Measurements from ENCODE around the gene IQGAP2. TPM values are rescaled to one million over a fixed set of nuclear protein-coding genes. Genes with fewer than 3 reads are reported as not detected.

The IQGAP2 gene
- total RNA-seq, 1 donor from 2014 or later, result 4.0 TPM

DNA sequence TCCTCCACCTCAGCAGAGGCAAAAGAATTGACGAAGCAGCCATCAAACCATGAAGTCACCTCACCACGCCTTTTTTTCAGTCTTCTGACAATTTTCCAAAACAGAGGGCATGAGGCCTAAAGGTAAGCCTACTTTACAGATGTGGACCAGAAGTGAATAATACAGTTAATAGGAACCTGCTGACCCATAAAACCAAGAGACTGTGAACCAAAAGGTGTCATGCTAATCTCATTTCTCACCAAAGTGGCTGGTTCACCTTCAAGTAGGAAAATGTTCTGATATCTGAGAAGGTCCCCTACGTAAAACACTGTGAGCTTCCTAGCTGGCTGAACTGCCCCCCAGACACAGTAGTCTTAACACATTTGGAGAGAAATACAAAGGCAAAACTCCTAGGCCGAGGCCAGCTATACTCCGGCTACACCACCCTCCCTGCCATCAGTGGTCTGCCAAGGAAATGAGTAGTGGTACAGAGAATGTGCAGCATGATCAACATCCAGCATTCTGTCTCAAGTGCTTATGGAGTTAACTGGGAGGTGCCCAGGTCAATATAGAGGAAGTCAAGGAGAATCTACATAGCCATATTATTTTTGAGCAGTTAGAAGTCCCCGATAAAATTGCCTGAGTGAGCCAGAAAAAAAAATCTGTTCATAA is 239.4 kb downstream of the IQGAP2 start:
- no peaks in the 10 kb centered on the region for H3K36me3 ChIP-seq (ENCODE audit: control insufficient read depth, insufficient read depth, low read length)
- no peak for DNase-seq (ENCODE audit: low read depth)
- TF ChIP-seq, protein P1, sequence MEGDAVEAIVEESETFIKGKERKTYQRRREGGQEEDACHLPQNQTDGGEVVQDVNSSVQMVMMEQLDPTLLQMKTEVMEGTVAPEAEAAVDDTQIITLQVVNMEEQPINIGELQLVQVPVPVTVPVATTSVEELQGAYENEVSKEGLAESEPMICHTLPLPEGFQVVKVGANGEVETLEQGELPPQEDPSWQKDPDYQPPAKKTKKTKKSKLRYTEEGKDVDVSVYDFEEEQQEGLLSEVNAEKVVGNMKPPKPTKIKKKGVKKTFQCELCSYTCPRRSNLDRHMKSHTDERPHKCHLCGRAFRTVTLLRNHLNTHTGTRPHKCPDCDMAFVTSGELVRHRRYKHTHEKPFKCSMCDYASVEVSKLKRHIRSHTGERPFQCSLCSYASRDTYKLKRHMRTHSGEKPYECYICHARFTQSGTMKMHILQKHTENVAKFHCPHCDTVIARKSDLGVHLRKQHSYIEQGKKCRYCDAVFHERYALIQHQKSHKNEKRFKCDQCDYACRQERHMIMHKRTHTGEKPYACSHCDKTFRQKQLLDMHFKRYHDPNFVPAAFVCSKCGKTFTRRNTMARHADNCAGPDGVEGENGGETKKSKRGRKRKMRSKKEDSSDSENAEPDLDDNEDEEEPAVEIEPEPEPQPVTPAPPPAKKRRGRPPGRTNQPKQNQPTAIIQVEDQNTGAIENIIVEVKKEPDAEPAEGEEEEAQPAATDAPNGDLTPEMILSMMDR (IDR thresholded peaks at IDR 0.05; ENCODE audit: insufficient read depth, low read length, poor library complexity, severe bottlenecking), result no peak
- H3K27me3 ChIP-seq (ENCODE audit: control insufficient read depth, insufficient read depth, low read length), result no peaks in the 10 kb centered on the region
- no peak overlapping the region for H3K4me3 ChIP-seq (ENCODE audit: low read depth, low read length)

DNA sequence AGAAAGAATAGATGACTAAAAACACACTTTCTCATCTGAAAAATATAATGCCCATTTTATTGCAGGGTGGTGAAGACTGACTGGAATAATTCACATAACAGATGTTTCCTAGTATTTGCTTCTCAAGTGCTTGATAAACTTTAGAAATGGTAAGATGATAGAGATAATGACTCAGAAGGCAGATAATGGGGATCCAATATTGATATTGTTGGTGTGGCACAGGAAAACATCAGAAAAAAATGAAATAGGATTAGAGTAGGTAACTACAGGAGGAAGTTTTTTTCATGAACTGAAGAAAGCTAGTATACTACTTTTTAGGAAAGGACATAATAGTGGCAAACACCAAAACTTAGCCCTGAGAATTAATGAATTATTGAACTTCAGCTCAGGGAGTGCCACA is 240.3 kb downstream of the IQGAP2 start:
- no peak for DNase-seq (ENCODE audit: low read depth)
- TF ChIP-seq, protein P1 (IDR thresholded peaks at IDR 0.05; ENCODE audit: insufficient read depth, low read length, poor library complexity, severe bottlenecking), result no peak
- no peaks in the 10 kb centered on the region for H3K36me3 ChIP-seq (ENCODE audit: control insufficient read depth, insufficient read depth, low read length)
- H3K4me3 ChIP-seq (ENCODE audit: low read depth, low read length), result no peak overlapping the region
- H3K27me3 ChIP-seq (ENCODE audit: control insufficient read depth, insufficient read depth, low read length), result no peaks in the 10 kb centered on the region

DNA sequence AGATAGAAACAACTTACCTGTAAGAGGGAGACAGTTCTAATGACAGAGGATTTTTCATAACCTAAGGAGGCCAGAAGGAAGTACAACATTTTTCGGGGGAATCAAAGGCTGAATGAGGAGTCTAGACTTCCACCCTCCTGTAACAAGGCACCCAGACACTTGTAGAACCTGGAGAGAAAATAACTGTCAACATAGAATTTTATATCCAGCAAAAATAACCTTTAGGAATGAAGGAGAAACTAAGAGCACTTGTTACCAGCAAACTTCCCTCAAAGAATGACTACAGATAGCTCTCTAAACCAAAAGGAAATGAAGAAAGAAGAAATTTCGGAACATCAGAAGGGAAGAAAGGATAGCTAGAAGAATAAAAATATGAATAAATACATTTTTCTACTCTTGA is 246.1 kb downstream of the IQGAP2 start:
- TF ChIP-seq, protein P1 (IDR thresholded peaks at IDR 0.05; ENCODE audit: insufficient read depth, low read length, poor library complexity, severe bottlenecking), result no peak
- no peak for DNase-seq (ENCODE audit: low read depth)
- no peaks in the 10 kb centered on the region for H3K27me3 ChIP-seq (ENCODE audit: control insufficient read depth, insufficient read depth, low read length)
- no peaks in the 10 kb centered on the region for H3K36me3 ChIP-seq (ENCODE audit: control insufficient read depth, insufficient read depth, low read length)
- H3K4me3 ChIP-seq (ENCODE audit: low read depth, low read length), result no peak overlapping the region

DNA sequence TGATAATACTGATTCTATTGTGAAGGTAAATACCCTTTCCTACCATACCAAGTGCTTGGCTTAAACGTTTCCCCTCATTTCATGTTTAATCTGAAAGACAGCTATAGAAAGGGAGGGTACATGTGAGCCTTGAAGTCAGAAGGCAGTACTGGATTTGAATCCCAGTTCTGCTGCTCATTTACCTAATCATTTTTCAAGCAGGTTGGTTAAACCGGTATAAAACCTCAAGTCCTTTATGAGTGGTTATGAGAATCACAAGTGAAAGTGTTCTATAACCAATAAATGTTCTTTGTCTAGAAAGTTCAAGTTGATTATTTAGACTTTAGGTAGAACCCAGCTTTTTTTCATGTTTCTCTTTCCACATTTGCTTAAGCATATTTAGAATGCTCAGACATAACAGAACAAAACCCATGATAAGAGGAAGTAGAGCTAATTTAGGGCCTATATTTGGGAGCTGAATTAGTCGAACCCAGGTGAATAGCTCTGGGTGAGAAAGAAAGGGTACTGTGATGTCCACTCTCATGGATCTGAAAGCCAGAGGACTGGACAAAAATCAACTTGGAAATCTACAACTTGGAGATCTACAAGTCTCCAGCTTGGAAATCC is 249.8 kb downstream of the IQGAP2 start:
- no peaks in the 10 kb centered on the region for H3K27me3 ChIP-seq (ENCODE audit: control insufficient read depth, insufficient read depth, low read length)
- no peak overlapping the region for H3K4me3 ChIP-seq (ENCODE audit: low read depth, low read length)
- DNase-seq (ENCODE audit: low read depth), result no peak
- H3K36me3 ChIP-seq (ENCODE audit: control insufficient read depth, insufficient read depth, low read length), result no peaks in the 10 kb centered on the region
- TF ChIP-seq, protein P1 (IDR thresholded peaks at IDR 0.05; ENCODE audit: insufficient read depth, low read length, poor library complexity, severe bottlenecking), result no peak

DNA sequence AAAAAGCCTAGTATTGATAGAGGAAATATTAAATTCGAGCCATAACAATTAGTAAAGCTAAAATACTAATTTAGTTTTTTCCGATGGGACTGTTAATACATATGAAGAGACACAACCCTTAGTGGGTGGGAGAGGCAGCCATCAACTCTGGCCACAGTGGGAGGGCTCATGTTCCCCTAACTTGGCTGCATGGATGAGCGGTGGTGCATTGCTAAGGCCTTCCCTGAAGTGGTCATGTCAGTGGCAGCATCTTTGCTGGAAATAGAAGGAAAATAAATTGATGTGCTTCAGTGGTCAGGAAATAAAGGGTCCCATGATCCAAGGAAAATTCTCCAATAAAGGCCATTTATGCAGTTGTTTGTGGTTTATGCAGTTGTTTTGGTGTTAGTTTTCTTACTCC is 254.0 kb downstream of the IQGAP2 start:
- Histone ChIP-seq H3K36me3 (ENCODE audit: control insufficient read depth, insufficient read depth, low read length) (no peaks in the 10 kb centered on the region), H3K27me3 (ENCODE audit: control insufficient read depth, insufficient read depth, low read length) (no peaks in the 10 kb centered on the region), H3K4me3 (ENCODE audit: low read depth, low read length) (no peak overlapping the region)
- no peak for DNase-seq (ENCODE audit: low read depth)
- TF ChIP-seq, protein P1 (IDR thresholded peaks at IDR 0.05; ENCODE audit: insufficient read depth, low read length, poor library complexity, severe bottlenecking), result no peak

Measured in kidney epithelial cell (primary cell).